NCI-H1105 (cell line): ENCODE results near the gene PFKP.
A peak's percentile ranks its signal among the peaks of the same experiment; 100 is the strongest.
"Not testable (repeated sequence)": the region's sequence is repeated elsewhere in the genome, so short reads cannot be mapped to it uniquely, and the experiment has no call there.

Source experiments
- DNase-seq: peaks from one replicate; lab custom pipeline; 2025; lab: John Stamatoyannopoulos, UW

PFKP gene

DNA sequence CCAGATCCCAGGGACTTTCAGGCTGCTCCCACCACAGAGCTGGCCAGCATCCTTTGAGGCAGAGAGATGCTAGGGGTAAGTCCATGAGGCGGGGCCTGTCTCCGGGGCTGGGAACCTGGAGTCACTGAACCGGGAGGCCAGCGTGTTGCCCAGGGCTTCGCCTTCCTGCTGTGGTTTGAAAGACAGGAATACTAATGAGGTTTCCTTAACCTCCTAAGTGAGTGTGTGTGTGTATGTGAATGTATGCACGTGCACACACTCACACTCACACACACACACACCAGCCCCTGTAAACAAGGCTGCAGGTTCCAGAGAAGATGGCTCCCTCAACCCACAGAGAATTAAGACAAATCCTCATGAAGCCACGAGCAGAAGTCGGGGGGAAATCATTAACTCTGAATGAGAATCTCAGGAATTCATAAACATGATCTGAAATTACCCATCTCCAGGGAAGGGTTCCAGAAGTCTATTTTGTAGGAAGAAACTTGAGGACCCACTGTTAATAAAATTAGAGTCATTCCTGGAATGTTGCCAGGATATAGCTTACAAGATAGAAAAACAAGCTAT lies 20.3 kb upstream of the PFKP start:
- DNase-seq = no peak

DNA sequence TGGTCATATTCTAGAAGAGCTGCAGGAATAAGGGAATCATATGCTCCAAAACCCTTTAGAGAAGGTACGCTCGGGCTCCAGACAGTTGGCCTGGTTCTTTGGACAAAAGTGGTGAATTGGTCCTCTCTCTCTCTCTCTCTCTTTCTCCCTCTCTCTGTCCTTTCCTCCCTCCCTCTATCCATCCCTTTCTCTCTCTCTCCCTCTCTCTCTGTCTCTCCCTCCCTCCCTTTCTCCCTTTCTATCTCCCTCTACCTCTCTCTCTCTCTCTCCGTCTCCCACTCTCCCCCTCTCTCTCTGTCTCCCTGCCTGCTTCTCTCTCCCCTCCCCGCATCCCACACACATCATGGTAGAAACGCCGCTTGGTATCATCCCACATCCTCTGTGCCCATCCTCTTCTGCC lies 19.8 kb upstream of the PFKP start:
- DNase-seq = no peak

DNA sequence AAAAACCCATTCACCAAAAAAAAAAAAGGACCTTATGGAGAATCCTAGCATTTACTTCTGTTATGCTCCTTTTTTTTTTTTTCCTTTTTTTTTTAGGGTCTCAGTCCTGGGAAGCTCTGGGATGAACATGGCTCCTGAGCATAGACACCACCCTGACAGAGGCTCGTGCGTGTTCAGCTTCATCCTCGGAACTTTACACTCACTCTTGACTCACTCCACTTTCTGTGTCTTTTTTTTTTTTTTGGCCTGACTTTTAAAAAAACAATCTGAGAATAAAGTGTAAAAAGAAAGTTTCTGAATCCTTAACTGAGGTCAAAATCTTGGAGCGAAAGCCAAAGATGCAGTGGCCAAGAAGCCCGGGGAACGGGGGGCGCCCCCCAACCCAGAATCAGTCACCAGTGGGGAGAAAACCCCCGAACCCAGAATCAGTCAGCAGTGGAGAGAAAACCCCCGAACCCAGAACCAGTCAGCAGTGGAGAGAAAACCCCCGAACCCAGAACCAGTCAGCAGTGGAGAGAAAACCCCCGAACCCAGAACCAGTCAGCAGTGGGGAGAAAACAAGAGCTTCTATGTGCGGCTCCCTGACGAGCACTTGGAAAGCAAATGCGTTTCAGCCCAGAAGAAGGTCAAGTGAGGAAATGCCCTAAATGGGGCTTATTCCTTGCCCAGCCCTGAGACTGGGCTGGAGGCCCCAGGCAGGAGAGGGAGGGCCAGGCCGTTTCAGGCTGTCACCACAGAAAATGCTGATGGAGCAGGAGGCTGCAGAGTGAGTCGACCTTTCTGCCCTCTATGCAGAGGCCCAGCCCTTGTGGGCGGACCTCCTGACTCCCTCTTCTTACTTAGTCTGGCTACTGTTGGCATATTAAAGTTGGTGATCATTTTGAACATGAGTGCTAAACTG lies 19.0 kb upstream of the PFKP start:
- no peak for DNase-seq

DNA sequence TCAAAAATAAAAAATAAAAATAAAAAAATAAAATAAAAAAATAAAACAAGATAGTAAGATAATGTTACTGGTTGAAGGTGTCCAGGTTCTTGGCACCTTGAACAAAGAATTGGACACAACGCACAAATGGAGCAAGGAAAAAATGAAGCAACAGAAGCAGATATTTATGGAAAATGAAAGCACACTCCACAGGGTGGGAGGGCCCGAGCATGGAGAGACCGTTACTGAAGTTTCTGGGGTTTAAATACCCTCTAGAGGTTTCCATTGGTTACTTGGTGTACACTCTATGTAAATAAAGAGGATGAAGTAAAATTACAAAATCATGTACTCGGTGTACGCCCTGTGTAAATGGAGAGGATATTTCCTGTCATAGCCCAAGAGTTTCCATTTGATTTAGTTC lies 15.7 kb upstream of the PFKP start:
- DNase-seq = no peak

DNA sequence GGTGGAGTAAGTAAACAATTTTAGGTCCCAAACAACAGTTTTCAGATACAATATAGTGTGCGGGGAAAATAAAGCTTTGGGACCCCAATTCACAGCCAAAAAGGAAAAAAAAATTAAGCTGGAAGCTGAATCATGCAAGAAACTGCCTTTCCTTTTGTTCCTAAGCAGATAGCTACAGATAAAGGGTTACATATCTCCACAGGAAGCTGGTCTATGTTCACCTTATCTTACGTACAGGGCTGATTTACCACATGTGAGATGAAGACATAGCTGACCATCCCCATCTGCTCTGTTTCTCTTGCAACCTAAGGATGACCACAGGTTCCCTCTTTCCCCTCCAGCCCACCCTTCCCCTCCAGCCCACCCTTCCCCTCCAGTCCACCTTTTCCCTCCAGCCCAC lies 14.2 kb upstream of the PFKP start:
- DNase-seq = no peak

DNA sequence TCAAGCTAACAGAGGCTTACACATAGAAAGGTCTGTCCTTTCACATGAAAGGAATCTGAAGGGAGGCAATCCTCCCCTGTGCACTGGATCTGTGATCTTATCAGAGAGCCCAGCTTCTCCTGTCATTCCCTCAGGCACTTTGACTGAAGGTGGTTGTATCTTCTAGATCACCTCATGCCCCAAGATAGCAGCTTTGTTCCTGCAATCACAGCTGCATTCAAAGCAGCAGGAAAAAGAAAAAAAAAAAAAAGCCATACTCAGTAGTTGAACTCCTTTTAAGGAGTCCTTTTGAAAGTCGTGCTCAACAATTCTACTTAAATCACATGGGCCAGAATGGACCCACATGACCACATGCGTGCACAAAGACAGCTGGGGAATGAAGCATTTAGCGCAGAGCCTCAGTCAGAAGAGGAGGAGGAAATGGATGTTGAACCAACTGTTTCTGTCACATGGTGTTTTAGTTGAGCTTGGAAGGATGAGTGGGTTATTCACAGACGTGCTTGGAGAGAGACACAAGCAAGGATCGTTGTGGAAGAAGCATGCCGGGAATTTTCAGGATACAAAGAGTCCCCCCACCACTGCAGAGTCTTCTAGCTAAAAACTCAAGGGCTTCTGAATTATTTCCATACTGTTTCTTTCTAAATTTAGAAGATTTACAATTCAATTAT lies 13.0 kb upstream of the PFKP start:
- no peak for DNase-seq

DNA sequence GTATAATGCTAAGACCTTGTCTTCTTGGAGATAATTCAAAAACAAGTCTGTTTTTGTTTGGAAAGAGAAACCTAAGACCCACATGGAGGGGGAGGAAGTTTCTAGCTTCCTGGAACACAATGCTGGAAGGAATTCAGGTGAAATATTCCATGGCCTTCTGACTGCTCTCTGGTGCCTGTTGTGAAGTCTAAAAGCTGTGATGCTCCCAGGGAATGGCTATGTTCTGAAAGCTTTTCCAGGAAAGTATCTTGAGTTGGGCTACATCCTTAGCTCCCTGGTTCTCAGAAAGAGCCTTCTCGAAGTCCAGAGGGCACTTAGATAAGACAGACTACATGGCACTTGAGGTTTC lies 12.5 kb upstream of the PFKP start:
- DNase-seq = no peak

DNA sequence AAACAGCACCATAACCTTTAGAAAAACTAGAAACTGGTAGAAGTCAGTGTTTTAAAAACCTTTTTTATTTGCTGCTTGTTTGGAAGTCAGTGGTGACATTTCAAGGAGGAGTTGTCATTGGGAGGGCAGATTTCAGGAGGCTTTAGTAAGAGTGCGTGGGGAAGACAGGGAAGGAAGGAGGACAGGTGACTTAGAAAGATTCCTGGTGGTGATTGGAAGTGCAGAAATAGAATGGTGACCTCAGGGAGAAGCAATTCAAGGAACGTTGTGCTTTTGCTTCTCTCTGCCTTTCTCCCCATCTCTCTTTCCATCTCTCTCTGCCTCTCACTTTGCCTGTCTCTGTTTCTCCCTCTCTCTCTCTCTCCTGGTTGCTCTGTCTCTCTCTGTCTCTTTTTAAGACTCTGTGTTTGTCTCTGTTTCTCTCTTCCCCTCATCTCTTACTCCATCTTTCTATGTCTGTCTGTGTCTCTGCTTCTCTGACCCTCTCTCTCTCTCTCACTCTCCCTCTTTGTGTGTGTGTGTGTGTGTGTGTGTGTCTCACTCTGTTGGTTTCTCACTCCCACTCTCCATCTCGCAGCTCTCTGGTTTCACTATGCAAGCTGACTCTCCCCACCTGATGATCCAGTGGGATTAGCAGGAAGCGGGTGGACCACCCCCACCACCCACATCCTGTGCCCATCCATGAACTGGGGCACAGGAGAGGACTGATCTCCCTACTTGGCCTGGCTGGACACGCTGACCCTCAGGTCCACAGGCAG lies 10.9 kb upstream of the PFKP start:
- no peak for DNase-seq

DNA sequence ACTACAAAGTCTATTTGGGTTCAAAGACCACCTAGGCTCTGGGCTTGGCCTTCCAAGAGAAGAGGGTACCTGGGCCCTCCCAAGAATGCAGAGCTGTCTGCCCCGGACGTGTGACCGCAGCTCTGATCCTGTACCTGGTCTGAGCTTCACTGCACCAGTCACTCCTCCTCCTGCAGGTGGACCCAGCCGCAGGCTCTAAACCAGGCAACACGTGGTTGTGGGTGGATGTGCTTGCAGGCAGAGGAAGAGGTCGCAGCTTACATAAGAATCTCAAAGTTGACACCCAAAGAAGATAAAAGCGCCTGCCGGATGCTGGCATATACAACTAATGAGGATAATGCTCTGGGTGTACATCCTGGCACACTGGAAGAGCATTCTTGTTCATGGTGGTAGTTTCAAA lies 9.4 kb upstream of the PFKP start:
- no peak for DNase-seq

DNA sequence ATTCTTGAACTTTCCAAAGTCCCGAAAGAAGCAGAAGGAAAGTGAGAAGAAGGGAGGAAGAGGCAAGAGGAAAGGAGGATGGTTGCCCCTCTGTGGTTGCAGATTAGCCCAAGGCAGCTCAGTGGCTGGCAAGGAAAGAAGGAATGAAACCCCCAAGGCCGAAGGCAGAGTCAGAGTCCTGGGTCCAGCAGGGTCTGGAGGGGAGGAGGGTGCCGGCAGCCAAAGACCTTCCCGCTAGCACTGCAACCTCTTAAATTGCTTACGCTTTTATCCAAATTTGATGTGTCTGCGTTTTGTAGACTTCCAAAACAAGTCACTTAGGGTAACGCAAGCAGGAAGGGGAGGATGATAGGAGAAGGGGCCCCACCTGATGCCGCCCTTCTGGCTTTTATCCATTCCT lies 7.4 kb upstream of the PFKP start:
- DNase-seq = no peak

DNA sequence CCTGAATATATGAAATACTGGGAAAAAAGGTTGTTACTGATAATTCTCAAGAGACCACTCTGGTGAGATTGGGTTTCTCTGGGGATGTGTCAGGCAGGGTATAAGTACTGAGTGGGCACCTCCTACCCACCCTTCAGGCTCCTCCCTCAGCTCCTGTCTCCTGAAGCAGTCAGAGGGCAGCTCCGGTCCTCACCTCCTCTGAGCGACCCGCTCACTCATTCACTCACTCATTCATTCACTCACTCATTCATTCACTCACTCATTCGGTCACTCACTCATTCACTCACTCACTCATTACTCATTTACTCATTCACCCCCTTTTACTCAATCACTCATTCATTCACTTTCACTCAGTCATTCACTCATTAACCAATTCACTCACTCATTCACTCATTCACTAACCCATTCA lies 6.9 kb upstream of the PFKP start:
- no peak for DNase-seq

DNA sequence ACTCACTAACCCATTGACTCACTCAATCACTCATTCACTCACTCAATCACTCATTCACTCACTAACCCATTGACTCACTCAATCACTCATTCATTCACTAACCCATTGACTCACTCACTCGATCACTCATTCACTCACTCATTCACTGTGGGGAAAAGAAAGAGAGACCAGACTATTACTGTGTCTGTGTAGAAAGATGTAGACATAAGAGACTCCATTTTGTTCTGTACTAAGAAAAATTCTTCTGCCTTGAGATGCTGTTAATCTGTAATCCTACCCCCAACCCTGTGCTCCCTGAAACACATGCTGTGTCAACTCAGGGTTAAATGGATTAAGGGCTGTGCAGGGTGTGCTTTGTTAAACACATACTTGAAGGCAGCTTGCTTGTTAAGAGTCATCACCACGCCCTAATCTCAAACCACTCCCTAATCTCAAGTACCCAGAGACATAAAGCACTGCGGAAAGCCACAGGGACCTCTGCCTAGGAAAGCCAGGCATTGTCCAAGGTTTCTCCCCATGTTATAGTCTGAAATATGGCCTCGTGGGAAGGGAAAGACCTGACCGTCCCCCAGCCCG lies 5.9 kb upstream of the PFKP start:
- DNase-seq = not testable (repeated sequence)

DNA sequence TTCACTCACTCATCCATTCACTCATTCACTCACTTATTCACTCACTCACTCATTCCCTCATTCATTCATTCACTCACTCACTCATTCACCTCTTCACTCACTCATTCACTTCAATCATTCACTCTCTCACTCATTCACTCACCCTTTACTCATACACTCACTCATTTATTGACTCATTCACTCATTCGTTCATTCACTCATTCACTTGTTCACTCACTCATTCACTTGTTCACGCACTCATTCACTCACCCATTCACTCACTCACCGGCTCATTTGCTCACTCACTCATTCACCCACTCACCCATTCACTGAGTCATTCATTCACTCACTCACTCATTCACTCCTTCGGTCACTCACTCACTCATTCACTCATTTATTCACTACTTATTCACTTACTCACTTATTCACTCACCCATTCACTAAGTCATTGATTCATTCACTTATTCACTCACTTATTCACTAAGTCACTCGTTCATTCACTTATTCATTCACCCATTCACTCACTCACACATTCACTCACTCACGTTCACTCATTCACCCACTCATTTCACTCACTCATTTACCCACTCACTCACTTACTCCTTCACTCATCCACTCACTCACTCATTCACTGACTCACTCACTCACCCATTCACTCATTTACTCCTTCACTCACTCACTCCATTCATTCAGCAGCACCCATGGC lies 4.7 kb upstream of the PFKP start:
- no peak for DNase-seq

DNA sequence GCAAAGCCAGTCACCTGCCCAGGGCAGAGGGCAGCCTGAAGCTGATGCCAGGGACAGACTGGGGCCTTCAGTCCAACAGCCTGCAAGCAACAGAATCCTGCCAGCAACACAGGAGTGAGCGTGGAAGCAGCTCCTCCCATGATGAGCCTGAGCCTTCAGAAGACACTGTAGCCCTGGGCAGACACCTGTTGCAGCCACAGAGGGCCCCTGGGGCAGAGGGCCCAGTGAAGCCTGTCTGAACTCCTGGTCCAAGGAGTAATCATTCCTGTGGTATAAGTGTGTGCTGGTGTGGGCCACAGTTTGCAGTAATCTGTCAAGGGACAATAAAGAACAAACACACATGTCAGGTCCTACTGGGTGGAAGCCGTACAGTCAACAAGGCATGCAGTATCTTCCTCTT lies 2.9 kb upstream of the PFKP start:
- no peak for DNase-seq

DNA sequence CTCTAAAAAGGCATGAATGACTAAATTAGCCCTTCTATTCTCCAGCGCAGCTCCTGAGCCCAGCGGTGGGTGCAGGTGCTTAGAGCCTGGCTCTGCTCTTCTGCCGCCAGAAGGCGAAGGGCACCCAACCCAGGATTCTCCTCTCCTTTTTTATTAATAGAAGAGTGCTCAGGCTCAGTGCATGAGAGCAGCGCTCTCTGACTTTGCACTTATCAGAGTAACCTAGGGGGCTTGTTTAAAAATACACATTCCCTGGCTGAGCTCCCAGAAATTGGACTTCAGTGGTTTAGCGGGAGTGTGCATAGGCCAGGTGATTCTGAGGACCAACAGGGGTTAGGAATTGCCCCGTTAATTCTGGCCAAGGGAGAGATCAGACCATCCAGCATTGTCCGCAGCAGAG lies 1.7 kb upstream of the PFKP start:
- DNase-seq = peak; percentile 16

DNA sequence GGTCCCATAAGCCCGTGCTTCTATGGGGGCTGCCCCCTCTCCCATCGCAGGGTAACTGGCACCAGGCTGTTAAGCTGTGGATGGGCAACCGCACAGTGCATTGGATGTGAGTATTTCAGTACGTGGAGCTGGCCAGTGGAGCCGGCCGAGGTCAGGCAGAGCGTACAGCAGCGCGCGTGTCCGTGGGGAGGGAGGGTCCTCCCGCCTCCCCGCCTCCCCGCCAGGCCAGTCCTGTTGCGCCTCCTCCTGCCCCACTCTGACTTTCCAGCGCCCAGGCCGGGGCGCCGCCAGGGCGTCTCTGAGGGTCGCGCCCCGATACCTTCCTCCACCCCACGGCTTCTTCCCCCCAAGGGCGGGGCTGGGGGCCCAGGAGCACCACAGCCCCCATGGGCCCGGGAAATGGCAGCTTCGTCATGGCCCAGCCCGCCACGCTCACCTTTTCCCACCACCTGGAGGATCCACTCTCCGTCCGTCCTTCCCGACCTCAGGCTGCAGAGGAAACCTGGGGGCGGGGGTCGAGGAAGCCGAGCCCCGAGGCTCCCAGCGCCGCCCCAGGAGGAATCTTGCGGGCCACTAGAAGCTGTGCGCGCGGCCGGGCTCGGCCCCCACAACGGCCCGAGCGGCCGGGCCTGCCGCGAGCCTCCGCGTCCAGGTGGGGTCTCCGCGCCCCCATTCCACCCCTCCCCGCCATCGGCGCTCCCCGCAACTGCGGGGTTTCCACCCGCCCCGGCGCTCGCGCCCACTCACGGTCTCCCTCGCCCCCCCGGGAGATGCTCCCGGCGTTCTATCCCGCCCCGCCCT lies 831 bp upstream of the PFKP start:
- DNase-seq = no peak

DNA sequence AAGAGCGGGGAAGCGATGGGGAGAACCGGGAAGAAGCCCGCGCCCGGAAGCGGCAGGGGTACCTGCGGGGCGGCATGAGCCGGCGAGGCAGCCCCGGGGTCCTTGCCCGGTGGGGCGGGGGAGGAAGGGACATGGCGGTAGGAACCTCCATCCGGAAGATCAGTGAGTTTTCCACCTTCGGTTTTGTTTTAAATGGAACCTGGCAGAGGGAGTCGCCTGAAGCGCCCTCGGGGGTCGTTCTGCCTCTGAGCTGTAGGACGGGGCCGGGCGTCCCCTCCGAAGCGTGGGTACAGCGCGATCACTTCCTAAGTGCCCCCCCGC lies 471 bp downstream of the PFKP start:
- no peak for DNase-seq

DNA sequence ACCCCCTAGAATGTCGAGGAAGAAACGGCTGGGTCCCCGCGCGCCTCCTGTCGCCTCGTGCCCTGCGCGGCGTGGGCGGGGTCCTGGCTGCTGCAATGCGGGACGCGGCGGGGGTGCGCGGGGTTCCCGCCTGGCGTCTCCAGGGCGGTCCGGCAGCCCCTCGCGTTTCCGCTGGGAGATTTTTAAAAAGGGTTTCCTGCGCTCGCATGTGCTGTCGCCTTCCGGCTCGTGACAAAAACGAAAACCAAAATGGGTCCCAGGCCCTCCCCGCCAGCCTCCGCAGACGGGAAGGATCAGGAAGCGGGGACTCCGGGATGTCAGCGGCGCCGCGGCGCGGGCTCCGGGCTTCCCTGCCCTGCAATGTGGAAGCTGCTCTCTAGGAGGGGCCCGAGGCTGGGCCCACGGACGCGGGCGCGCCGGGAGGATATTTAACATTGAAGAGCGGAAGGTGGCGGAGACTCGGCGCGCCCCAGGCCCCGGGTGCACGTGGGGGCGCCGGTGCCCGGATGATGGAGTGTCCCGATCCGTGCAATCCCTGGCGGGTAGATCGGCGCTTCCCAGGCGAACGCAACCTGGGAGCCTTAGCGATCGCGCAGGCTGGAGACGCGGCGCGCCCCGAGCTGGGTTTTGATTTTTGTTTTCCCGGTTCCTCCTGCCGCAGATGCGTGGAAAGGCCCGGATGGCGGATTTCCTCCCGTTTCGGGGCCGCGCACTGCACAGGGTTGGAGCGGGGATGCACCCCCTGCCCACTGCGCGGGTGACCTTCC lies 1.0 kb downstream of the PFKP start:
- DNase-seq = no peak

DNA sequence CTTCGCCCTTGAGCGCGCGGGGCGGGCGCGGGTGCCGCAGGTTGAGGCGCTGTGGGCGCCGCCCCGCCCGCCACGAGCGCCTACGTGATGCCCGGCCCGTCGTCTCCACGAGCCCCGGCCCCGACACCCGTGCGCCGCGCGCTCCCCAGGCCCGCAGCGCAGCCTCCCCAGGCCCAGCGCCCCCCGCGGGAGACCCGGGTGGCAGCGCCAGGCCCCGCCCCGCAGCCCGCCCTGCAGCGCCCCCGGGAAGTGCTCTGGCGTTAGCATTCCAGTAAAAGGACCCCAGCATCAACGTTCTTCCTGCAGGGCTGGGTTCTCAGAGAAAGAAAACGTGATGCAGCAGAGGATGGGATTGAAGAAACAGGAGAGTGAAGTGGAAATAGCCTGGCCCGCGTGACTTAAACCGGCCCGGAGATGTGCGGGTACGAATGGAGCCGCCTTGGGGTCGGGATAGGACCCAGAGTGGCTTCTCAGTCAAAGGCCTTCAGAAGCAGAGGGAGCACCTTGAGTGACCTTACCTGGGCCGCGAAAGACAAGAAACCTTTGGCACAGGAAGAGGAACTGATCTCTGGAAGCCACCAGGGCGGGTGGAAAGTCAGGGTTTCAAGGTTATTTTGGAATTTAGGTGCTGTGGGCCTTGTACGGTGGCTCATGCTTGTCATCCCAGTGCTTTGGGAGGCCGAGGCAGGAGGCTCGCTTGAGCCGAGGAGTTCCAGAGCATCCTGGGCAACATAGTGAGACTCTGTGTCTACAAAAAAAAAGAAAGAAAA lies 1.8 kb downstream of the PFKP start:
- DNase-seq = no peak

DNA sequence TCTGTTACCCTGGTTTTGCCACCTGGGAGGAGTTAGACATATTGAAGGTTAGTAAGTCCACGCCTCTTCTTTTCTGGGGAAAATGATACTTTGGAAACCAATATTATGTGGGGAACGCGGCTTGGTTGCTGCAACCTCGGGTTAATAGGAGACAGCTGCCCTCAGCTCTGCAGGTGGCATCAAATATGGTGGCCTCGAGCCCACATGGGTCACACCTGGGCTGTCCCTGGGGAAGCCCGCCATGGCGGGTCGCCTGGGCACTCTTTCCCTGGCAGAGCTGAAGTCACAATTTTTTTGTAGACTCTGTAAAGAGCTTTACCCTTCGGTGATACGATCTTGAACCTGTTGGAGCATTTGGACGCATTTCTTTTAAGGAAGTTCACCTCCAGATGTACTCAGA lies 2.5 kb downstream of the PFKP start:
- no peak for DNase-seq
